SK-N-SH (cell line): Measurements from ENCODE around the gene DDX17. TPM values are rescaled to one million over a fixed set of nuclear protein-coding genes. Genes with fewer than 3 reads are reported as not detected.

Experiments
- CTCF ChIA-PET: fragments of 300-600, 350-600 bp; formaldehyde crosslinking; extraction: SDS; loops from one replicate; lab custom pipeline; 2021; lab: Yijun Ruan, JAX
- POLR2A ChIA-PET: fragments of 350-600 bp; sonication (Branson Sonifier 250); formaldehyde crosslinking; extraction: SDS; loops from one replicate; lab custom pipeline; 2020; ENCODE audit warnings: antibody characterized with exemption, inconsistent platforms; lab: Yijun Ruan, JAX
- DNase-seq: peaks from one replicate; pipeline ENCODE4 v3.0.0; 2012
- H2AFZ ChIP-seq: fragments of 200-600 bp; sonication (generic); 2 replicates; pipeline ENCODE4 v1.8.1; 2016; ENCODE audit warnings: antibody characterized with exemption, mild to moderate bottlenecking, low read depth
- H3F3A ChIP-seq: fragments of 200-600 bp; sonication (generic); replicated peaks from 2 replicates; pipeline ENCODE3; 2016; ENCODE audit warnings: antibody characterized with exemption, mild to moderate bottlenecking; ENCODE audit not compliant: insufficient read depth
- H3K27ac ChIP-seq, 2 experiments: fragments of 200-500 bp in 1 of 2; fragments of 200-600 bp in 1 of 2; sonication (Bioruptor generic) in 1 of 2; sonication (generic), shearing (Covaris generic) in 1 of 2; 2 replicates each; pipeline versions ENCODE4 v1.5.1 to v1.6.1; 2014 to 2016; ENCODE audit warnings: low read depth in 2 of 2, inconsistent platforms in 1 of 2, low read length in 1 of 2, mild to moderate bottlenecking in 1 of 2, mixed read lengths in 1 of 2
- H3K27me3 ChIP-seq: fragments of 200-600 bp; sonication (generic), shearing (Covaris generic); 2 replicates; pipeline ENCODE4 v1.6.1; 2016; ENCODE audit warnings: mixed run types; ENCODE audit not compliant: insufficient read depth
- H3K36me3 ChIP-seq, 2 experiments: fragments of 200-500 bp in 1 of 2; fragments of 200-600 bp in 1 of 2; sonication (Bioruptor generic) in 1 of 2; sonication (generic) in 1 of 2; replicated peaks in 1 of 2; 2 replicates each; pipeline versions ENCODE3 to v1.5.1; 2014 to 2016; ENCODE audit warnings: low read length in 1 of 2, mild to moderate bottlenecking in 1 of 2; ENCODE audit not compliant: insufficient read depth in 2 of 2, control insufficient read depth in 1 of 2
- H3K4me1 ChIP-seq, 2 experiments: fragments of 200-500 bp in 1 of 2; fragments of 200-600 bp in 1 of 2; sonication (Bioruptor generic) in 1 of 2; sonication (generic), shearing (Covaris generic) in 1 of 2; 2 replicates each; pipeline versions ENCODE4 v1.5.1 to v1.6.1; 2014 to 2016; ENCODE audit warnings: low read depth in 1 of 2, low read length in 1 of 2, mixed run types in 1 of 2; ENCODE audit not compliant: insufficient read depth in 2 of 2, control insufficient read depth in 1 of 2
- H3K4me2 ChIP-seq: fragments of 200-600 bp; sonication (generic), shearing (Covaris generic); 2 replicates; pipeline ENCODE4 v1.6.1; 2017; ENCODE audit warnings: mixed run types
- H3K4me3 ChIP-seq, 2 experiments: fragments of 200-500 bp in 1 of 2; fragments of 200-600 bp in 1 of 2; sonication (Bioruptor generic) in 1 of 2; sonication (generic), shearing (Covaris generic) in 1 of 2; 2 replicates each; pipeline versions ENCODE4 v1.5.1 to v1.8.1; 2014 to 2016; ENCODE audit warnings: low read depth in 2 of 2, inconsistent platforms in 1 of 2, low read length in 1 of 2, mild to moderate bottlenecking in 1 of 2, mixed read lengths in 1 of 2, moderate library complexity in 1 of 2
- H3K79me2 ChIP-seq: fragments of 200-600 bp; sonication (generic); 2 replicates; pipeline ENCODE4 v1.8.1; 2017; ENCODE audit warnings: mild to moderate bottlenecking; ENCODE audit not compliant: insufficient read depth
- H3K9ac ChIP-seq: fragments of 200-600 bp; sonication (generic); 2 replicates; pipeline ENCODE4 v1.6.1; 2017; ENCODE audit warnings: mixed run types
- H3K9me2 ChIP-seq: fragments of 200-600 bp; sonication (generic); 2 replicates; pipeline ENCODE4 v1.6.1; 2017; ENCODE audit warnings: mixed run types
- H3K9me3 ChIP-seq: fragments of 200-600 bp; sonication (generic); 2 replicates; pipeline ENCODE4 v1.6.1; 2017; ENCODE audit warnings: mixed run types, mild to moderate bottlenecking, moderate library complexity
- H4K20me1 ChIP-seq: fragments of 200-600 bp; sonication (generic); 2 replicates; pipeline ENCODE4 v1.6.1; 2017; ENCODE audit warnings: mild to moderate bottlenecking, mixed run types; ENCODE audit not compliant: insufficient read depth
- CHD2 ChIP-seq: fragments of 150-350 bp; IDR thresholded peaks from 2 replicates; pipeline ENCODE4 v1.6.1; 2018; ENCODE audit warnings: low read length; ENCODE audit not compliant: partially characterized antibody
- CTCF ChIP-seq: fragments of 200-600 bp; sonication (generic); IDR thresholded peaks from 2 replicates; pipeline ENCODE4 v1.6.1; 2017; ENCODE audit warnings: antibody characterized with exemption, mild to moderate bottlenecking, moderate library complexity
- FOSL2 ChIP-seq: IDR thresholded peaks from 2 replicates; pipeline ENCODE4 v1.4.0; 2012; ENCODE audit warnings: low read depth, mild to moderate bottlenecking, moderate library complexity, borderline replicate concordance
- FOXM1 ChIP-seq: IDR thresholded peaks from 2 replicates; pipeline ENCODE4 v1.4.0; 2012; ENCODE audit warnings: low read depth, mild to moderate bottlenecking
- IRF3 ChIP-seq: fragments of 150-350 bp; IDR thresholded peaks from 2 replicates; pipeline ENCODE4 v1.6.1; 2016; ENCODE audit warnings: mild to moderate bottlenecking, low read depth, low read length
- MAX ChIP-seq: IDR thresholded peaks from 2 replicates; pipeline ENCODE4 v1.4.0; 2012; ENCODE audit warnings: low read depth
- NFIC ChIP-seq: IDR thresholded peaks from 2 replicates; pipeline ENCODE4 v1.4.0; 2012; ENCODE audit warnings: borderline replicate concordance
- NRF1 ChIP-seq: IDR thresholded peaks from 2 replicates; pipeline ENCODE4 v1.6.1; 2012; ENCODE audit warnings: low read depth, mild to moderate bottlenecking, low read length
- PBX3 ChIP-seq: IDR thresholded peaks from 2 replicates; pipeline ENCODE4; 2012
- RCOR1 ChIP-seq: fragments of 150-350 bp; IDR thresholded peaks from 2 replicates; pipeline ENCODE4 v1.6.1; 2017; ENCODE audit warnings: antibody characterized with exemption, low read length
- REST ChIP-seq: IDR thresholded peaks from 2 replicates; pipeline ENCODE4 v1.6.1; 2012; ENCODE audit warnings: mild to moderate bottlenecking, low read depth, low read length, moderate library complexity
- RXRA ChIP-seq: IDR thresholded peaks from 2 replicates; pipeline ENCODE4 v1.4.0; 2012; ENCODE audit warnings: low read depth, mild to moderate bottlenecking, borderline replicate concordance
- SIN3A ChIP-seq: IDR thresholded peaks from 2 replicates; pipeline ENCODE4 v1.6.1; 2012; ENCODE audit warnings: low read depth, mild to moderate bottlenecking, low read length, moderate library complexity, borderline replicate concordance
- SMC3 ChIP-seq: IDR thresholded peaks from 2 replicates; pipeline ENCODE4 v1.6.1; 2012; ENCODE audit warnings: low read depth, low read length, improper control_type of control experiment
- TCF12 ChIP-seq: IDR thresholded peaks from 2 replicates; pipeline ENCODE4 v1.4.0; 2012
- USF1 ChIP-seq: IDR thresholded peaks from 2 replicates; pipeline ENCODE4 v1.4.0; 2012; ENCODE audit warnings: low read depth, borderline replicate concordance
- WGBS: methylation state at CpG from one replicate; pipeline ENCODE4 v1.1.6; 2017; ENCODE audit warnings: low lambda C conversion rate; 5-methylcytosine and 5-hydroxymethylcytosine counted together
- polyA plus RNA-seq, 3 experiments: library from polyadenylated mRNA; depleted of rRNA; stranded (reverse); fragments of >200 nt; gene quantifications; 2 replicates each; pipeline ENCODE4 v1.2.3, GENCODE V29; 2012

DDX17 gene
- polyA plus RNA-seq, 1 of the 3 experiments (the other 2 are of a cell fraction): 111 TPM

- TF ChIP-seq MAX (no peak), SIN3A (no peak)
- TF ChIP-seq, all 33 proteins: peak for 0
Measured at GRCh38 chr22:38540701-38541100, 34.6 kb upstream of the DDX17 start (continued).

GRCh38 chr22:38531251-38531938, 25.3 kb upstream of the DDX17 start:
- Histone ChIP-seq H3K4me1 (no peaks in the 10 kb centered on the region), H4K20me1 (no peaks in the 10 kb centered on the region), H3K9me3 (no peaks in the 10 kb centered on the region), H3K9ac (no peak overlapping the region), H3K9me2 (no peaks in the 10 kb centered on the region), H3K36me3 (no peaks in the 10 kb centered on the region), H3K27me3 (no peaks in the 10 kb centered on the region), H3K4me3 (no peak overlapping the region), H3F3A (no peaks in the 10 kb centered on the region), H2AFZ (no peak overlapping the region), H3K4me2 (no peak overlapping the region), H3K27ac (no peak overlapping the region), H3K79me2 (no peaks in the 10 kb centered on the region)
- CTCF ChIA-PET: no interaction called here
- whole genome bisulfite sequencing: 88% methylated on average over 4 of the region's 4 CpGs
- POLR2A ChIA-PET: no interaction called here
- TF ChIP-seq FOXM1: no peak
- no peak for TF ChIP-seq SMC3
- no peak for TF ChIP-seq RCOR1
- TF ChIP-seq CHD2: no peak
- DNase-seq: no peak

- Histone ChIP-seq H3K79me2 (no peaks in the 10 kb centered on the region), H3K27ac (no peak overlapping the region), H3K27me3 (no peaks in the 10 kb centered on the region), H3K9me2 (no peaks in the 10 kb centered on the region), H3K9me3 (no peaks in the 10 kb centered on the region), H4K20me1 (no peaks in the 10 kb centered on the region), H3K4me2 (no peak overlapping the region), H3K36me3 (no peaks in the 10 kb centered on the region), H3K4me3 (no peak overlapping the region), H3K4me1 (no peaks in the 10 kb centered on the region), H3F3A (no peaks in the 10 kb centered on the region), H3K9ac (no peak overlapping the region), H2AFZ (no peak overlapping the region)
- 75% methylated on average over 3 of the region's 3 CpGs for WGBS
- DNase-seq: no peak
- CTCF ChIA-PET: no interaction called here
- POLR2A ChIA-PET: no interaction called here
- TF ChIP-seq CTCF: no peak
- TF ChIP-seq FOXM1: no peak
- TF ChIP-seq RCOR1: no peak
- TF ChIP-seq NFIC: no peak
- TF ChIP-seq USF1: no peak
- no peak for TF ChIP-seq NRF1
- TF ChIP-seq RXRA: no peak
- no peak for TF ChIP-seq MAX
- TF ChIP-seq TCF12: no peak
- TF ChIP-seq FOSL2: no peak
- no peak for TF ChIP-seq IRF3
- no peak for TF ChIP-seq PBX3
- TF ChIP-seq REST: no peak
Measured at GRCh38 chr22:38524429-38524828, 18.3 kb upstream of the DDX17 start.
